HepG2 (cell line): Measurements from ENCODE around the gene SLC29A3. TPM values are rescaled to one million over a fixed set of nuclear protein-coding genes. Genes with fewer than 3 reads are reported as not detected.

Experiments
- HMG20B ChIP-seq: conservative IDR thresholded peaks from 2 replicates; pipeline ENCODE4 v1.6.1; 2016; ENCODE audit warnings: missing genetic modification reagents, missing compliant biosample characterization
- KDM5A ChIP-seq: fragments of 200-600 bp; sonication (generic); IDR thresholded peaks from 2 replicates; pipeline ENCODE4 v1.7.0; 2018; ENCODE audit warnings: antibody characterized with exemption, mild to moderate bottlenecking, low read length, borderline replicate concordance
- MZF1 ChIP-seq: sonication (generic); formaldehyde crosslinking; IDR thresholded peaks from 2 replicates; pipeline ENCODE4 v1.8.1; 2023; ENCODE audit warnings: mild to moderate bottlenecking, missing genetic modification reagents, borderline replicate concordance
- NCOR1 ChIP-seq: fragments of 200-600 bp; sonication (generic); IDR thresholded peaks from 2 replicates; pipeline ENCODE4 v1.7.0; 2017; ENCODE audit warnings: antibody characterized with exemption, low read length, borderline replicate concordance
- ONECUT2 ChIP-seq: sonication (generic); formaldehyde crosslinking; IDR thresholded peaks from 2 replicates; pipeline ENCODE4 v1.4.0; 2020; ENCODE audit warnings: missing genetic modification reagents
- polyA plus RNA-seq, 8 experiments: library from polyadenylated mRNA; depleted of rRNA in 3 of 8; stranded (reverse) in 7 of 8; unstranded in 1 of 8; fragments of >200 nt; fragmentation: Illumina TruSeq in 4 of 8; extraction: Trizol in 4 of 8; gene quantifications; 2 replicates each; pipeline versions ENCODE4 v1.2.1 to v1.2.3, GENCODE V29; 2011 to 2016; ENCODE audit warnings: low read depth in 4 of 8, missing spikeins in 1 of 8, mixed read lengths in 1 of 8; ENCODE audit not compliant: insufficient read depth in 1 of 8
- total RNA-seq, 5 experiments: library from RNA; depleted of rRNA; stranded (reverse); fragments of >200 nt; fragmentation: Illumina TruSeq; extraction: Trizol; gene quantifications; 2 replicates each; pipeline ENCODE4 v1.2.3, GENCODE V29; 2016; ENCODE audit warnings: low read depth in 1 of 5
- TF ChIP-seq, protein P1 (sequence below): sonication (generic); formaldehyde crosslinking; IDR thresholded peaks from 2 replicates; pipeline ENCODE4 v1.4.0; 2020; ENCODE audit warnings: low read depth, mild to moderate bottlenecking, missing genetic modification reagents
- TF ChIP-seq, protein P2 (sequence below): sonication (generic); formaldehyde crosslinking; IDR thresholded peaks from 2 replicates; pipeline ENCODE4 v1.5.0; 2020; ENCODE audit warnings: missing genetic modification reagents
- TF ChIP-seq, protein P3 (sequence below): sonication (generic); formaldehyde crosslinking; IDR thresholded peaks from 2 replicates; pipeline ENCODE4 v1.4.0; 2020; ENCODE audit warnings: missing genetic modification reagents
- TF ChIP-seq, protein P4 (sequence below), 2 experiments: fragments of 450-650 bp in 1 of 2; sonication (generic) in 1 of 2; formaldehyde crosslinking; IDR thresholded peaks; 2 replicates each; pipeline versions ENCODE4 v1.5.0 to v1.8.0; 2020 to 2022; ENCODE audit warnings: mild to moderate bottlenecking in 1 of 2, missing genetic modification reagents in 1 of 2
- TF ChIP-seq, protein P5 (sequence below): sonication (generic); formaldehyde crosslinking; IDR thresholded peaks from 2 replicates; pipeline ENCODE4 v1.4.0; 2020; ENCODE audit warnings: missing genetic modification reagents
- TF ChIP-seq, protein P6 (sequence below): sonication (generic); formaldehyde crosslinking; IDR thresholded peaks from 2 replicates; pipeline ENCODE4 v1.8.1; 2023; ENCODE audit warnings: mild to moderate bottlenecking, missing genetic modification reagents
- TF ChIP-seq, protein P7 (sequence below): sonication (generic); formaldehyde crosslinking; IDR thresholded peaks from 2 replicates; pipeline ENCODE4 v1.8.1; 2022; ENCODE audit warnings: low read depth, mild to moderate bottlenecking, missing genetic modification reagents

SLC29A3 gene
- total and polyA plus RNA-seq, 2 of the 13 experiments (the other 11 are each of a cell fraction or from before 2014, with no cell fraction given) = 8.6 to 11.8 TPM

DNA sequence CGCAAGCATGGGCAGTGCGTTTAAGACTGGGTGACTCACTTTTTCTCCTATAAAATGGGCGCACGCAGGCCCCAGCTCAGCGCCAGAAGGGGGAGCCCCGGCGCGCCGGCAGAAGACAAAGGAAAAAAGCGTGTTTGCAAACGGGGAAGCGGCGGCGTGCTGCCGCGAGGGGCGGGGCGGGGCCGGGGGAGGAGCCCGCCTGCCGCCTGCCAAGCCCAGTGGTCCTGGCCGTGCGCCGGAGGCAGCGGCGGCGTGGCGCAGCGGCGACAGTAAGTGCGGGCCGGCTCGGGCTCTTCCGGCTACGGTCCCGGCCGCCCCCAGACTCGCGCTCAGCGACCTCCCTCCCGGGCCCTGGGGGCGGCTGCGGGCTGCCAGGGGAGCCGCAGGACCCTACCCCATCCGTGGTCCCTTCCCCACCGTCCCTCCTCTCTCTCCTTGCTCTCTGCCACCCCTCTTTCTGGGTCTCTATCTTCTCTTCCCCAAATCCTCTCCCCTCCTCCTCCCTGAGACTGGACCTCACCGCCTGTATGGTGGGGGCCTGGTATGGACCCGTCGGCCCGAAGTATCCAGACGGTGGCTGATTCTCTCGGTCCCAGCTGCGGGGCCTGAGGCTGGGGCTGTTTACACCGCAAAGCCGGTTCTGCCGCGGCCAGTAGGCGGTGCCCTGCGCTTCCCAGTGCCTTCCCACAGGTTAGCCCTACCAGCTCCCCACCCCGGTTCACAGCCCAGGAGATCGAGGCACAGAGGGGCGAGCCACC lies at the start of gene SLC29A3 (continued):
- TF ChIP-seq, protein P1, sequence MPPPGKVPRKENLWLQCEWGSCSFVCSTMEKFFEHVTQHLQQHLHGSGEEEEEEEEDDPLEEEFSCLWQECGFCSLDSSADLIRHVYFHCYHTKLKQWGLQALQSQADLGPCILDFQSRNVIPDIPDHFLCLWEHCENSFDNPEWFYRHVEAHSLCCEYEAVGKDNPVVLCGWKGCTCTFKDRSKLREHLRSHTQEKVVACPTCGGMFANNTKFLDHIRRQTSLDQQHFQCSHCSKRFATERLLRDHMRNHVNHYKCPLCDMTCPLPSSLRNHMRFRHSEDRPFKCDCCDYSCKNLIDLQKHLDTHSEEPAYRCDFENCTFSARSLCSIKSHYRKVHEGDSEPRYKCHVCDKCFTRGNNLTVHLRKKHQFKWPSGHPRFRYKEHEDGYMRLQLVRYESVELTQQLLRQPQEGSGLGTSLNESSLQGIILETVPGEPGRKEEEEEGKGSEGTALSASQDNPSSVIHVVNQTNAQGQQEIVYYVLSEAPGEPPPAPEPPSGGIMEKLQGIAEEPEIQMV (CRISPR knock-in tag) = no peak
- peak; percentile 66; the same call in 1 of the 2 replicates for TF ChIP-seq KDM5A
- TF ChIP-seq, protein P2, sequence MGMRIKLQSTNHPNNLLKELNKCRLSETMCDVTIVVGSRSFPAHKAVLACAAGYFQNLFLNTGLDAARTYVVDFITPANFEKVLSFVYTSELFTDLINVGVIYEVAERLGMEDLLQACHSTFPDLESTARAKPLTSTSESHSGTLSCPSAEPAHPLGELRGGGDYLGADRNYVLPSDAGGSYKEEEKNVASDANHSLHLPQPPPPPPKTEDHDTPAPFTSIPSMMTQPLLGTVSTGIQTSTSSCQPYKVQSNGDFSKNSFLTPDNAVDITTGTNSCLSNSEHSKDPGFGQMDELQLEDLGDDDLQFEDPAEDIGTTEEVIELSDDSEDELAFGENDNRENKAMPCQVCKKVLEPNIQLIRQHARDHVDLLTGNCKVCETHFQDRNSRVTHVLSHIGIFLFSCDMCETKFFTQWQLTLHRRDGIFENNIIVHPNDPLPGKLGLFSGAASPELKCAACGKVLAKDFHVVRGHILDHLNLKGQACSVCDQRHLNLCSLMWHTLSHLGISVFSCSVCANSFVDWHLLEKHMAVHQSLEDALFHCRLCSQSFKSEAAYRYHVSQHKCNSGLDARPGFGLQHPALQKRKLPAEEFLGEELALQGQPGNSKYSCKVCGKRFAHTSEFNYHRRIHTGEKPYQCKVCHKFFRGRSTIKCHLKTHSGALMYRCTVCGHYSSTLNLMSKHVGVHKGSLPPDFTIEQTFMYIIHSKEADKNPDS (CRISPR knock-in tag) = no peak
- TF ChIP-seq, protein P3, sequence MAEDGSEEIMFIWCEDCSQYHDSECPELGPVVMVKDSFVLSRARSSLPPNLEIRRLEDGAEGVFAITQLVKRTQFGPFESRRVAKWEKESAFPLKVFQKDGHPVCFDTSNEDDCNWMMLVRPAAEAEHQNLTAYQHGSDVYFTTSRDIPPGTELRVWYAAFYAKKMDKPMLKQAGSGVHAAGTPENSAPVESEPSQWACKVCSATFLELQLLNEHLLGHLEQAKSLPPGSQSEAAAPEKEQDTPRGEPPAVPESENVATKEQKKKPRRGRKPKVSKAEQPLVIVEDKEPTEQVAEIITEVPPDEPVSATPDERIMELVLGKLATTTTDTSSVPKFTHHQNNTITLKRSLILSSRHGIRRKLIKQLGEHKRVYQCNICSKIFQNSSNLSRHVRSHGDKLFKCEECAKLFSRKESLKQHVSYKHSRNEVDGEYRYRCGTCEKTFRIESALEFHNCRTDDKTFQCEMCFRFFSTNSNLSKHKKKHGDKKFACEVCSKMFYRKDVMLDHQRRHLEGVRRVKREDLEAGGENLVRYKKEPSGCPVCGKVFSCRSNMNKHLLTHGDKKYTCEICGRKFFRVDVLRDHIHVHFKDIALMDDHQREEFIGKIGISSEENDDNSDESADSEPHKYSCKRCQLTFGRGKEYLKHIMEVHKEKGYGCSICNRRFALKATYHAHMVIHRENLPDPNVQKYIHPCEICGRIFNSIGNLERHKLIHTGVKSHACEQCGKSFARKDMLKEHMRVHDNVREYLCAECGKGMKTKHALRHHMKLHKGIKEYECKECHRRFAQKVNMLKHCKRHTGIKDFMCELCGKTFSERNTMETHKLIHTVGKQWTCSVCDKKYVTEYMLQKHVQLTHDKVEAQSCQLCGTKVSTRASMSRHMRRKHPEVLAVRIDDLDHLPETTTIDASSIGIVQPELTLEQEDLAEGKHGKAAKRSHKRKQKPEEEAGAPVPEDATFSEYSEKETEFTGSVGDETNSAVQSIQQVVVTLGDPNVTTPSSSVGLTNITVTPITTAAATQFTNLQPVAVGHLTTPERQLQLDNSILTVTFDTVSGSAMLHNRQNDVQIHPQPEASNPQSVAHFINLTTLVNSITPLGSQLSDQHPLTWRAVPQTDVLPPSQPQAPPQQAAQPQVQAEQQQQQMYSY (CRISPR knock-in tag) = no peak
- TF ChIP-seq, protein P4, sequence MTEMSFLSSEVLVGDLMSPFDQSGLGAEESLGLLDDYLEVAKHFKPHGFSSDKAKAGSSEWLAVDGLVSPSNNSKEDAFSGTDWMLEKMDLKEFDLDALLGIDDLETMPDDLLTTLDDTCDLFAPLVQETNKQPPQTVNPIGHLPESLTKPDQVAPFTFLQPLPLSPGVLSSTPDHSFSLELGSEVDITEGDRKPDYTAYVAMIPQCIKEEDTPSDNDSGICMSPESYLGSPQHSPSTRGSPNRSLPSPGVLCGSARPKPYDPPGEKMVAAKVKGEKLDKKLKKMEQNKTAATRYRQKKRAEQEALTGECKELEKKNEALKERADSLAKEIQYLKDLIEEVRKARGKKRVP (CRISPR knock-in tag; IDR thresholded peaks at IDR 0.05) = 0 out of 4 replicates have a peak, but pooled peaks of 1 of the 2 experiments have one; percentile 22
- TF ChIP-seq, protein P5, sequence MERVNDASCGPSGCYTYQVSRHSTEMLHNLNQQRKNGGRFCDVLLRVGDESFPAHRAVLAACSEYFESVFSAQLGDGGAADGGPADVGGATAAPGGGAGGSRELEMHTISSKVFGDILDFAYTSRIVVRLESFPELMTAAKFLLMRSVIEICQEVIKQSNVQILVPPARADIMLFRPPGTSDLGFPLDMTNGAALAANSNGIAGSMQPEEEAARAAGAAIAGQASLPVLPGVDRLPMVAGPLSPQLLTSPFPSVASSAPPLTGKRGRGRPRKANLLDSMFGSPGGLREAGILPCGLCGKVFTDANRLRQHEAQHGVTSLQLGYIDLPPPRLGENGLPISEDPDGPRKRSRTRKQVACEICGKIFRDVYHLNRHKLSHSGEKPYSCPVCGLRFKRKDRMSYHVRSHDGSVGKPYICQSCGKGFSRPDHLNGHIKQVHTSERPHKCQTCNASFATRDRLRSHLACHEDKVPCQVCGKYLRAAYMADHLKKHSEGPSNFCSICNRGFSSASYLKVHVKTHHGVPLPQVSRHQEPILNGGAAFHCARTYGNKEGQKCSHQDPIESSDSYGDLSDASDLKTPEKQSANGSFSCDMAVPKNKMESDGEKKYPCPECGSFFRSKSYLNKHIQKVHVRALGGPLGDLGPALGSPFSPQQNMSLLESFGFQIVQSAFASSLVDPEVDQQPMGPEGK (CRISPR knock-in tag) = peak; percentile 67
- no peak for TF ChIP-seq ONECUT2 (CRISPR knock-in tag)
- TF ChIP-seq, protein P6, sequence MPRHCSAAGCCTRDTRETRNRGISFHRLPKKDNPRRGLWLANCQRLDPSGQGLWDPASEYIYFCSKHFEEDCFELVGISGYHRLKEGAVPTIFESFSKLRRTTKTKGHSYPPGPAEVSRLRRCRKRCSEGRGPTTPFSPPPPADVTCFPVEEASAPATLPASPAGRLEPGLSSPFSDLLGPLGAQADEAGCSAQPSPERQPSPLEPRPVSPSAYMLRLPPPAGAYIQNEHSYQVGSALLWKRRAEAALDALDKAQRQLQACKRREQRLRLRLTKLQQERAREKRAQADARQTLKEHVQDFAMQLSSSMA (CRISPR knock-in tag) = peak; percentile 56; the same call in 1 of the 2 replicates
- TF ChIP-seq HMG20B (CRISPR knock-in tag) = no peak
- TF ChIP-seq, protein P7, sequence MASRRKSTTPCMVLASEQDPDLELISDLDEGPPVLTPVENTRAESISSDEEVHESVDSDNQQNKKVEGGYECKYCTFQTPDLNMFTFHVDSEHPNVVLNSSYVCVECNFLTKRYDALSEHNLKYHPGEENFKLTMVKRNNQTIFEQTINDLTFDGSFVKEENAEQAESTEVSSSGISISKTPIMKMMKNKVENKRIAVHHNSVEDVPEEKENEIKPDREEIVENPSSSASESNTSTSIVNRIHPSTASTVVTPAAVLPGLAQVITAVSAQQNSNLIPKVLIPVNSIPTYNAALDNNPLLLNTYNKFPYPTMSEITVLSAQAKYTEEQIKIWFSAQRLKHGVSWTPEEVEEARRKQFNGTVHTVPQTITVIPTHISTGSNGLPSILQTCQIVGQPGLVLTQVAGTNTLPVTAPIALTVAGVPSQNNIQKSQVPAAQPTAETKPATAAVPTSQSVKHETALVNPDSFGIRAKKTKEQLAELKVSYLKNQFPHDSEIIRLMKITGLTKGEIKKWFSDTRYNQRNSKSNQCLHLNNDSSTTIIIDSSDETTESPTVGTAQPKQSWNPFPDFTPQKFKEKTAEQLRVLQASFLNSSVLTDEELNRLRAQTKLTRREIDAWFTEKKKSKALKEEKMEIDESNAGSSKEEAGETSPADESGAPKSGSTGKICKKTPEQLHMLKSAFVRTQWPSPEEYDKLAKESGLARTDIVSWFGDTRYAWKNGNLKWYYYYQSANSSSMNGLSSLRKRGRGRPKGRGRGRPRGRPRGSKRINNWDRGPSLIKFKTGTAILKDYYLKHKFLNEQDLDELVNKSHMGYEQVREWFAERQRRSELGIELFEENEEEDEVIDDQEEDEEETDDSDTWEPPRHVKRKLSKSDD (CRISPR knock-in tag) = no peak; the same call in 1 of the 2 replicates
- TF ChIP-seq MZF1 (CRISPR knock-in tag) = no peak
- TF ChIP-seq NCOR1 = no peak
